HepG2 (cell line): ENCODE results near the gene ROM1. TPM values are rescaled to one million over a fixed set of nuclear protein-coding genes. Genes with fewer than 3 reads are reported as not detected.

Source experiments
- ARID5B ChIP-seq: IDR thresholded peaks from 2 replicates; pipeline ENCODE4 v1.4.0; 2020; ENCODE audit warnings: mild to moderate bottlenecking, missing genetic modification reagents
- GATAD2A ChIP-seq: IDR thresholded peaks from 2 replicates; pipeline ENCODE4 v1.6.1; 2016
- IKZF4 ChIP-seq: sonication (generic); formaldehyde crosslinking; IDR thresholded peaks from 2 replicates; pipeline ENCODE4 v1.5.1; 2020; ENCODE audit warnings: borderline replicate concordance, mild to moderate bottlenecking, low read depth, missing genetic modification reagents; ENCODE audit errors: not compliant biosample characterization
- KDM5A ChIP-seq: fragments of 200-600 bp; sonication (generic); IDR thresholded peaks from 2 replicates; pipeline ENCODE4 v1.7.0; 2018; ENCODE audit warnings: antibody characterized with exemption, mild to moderate bottlenecking, low read length, borderline replicate concordance
- KLF13 ChIP-seq: sonication (generic); formaldehyde crosslinking; IDR thresholded peaks from 2 replicates; pipeline ENCODE4 v1.4.0; 2020; ENCODE audit warnings: mild to moderate bottlenecking, missing genetic modification reagents
- MATR3 ChIP-seq: sonication (generic); formaldehyde crosslinking; IDR thresholded peaks from 2 replicates; pipeline ENCODE4 v1.4.0; 2020; ENCODE audit warnings: missing genetic modification reagents
- NCOA2 ChIP-seq: sonication (generic); formaldehyde crosslinking; IDR thresholded peaks from 2 replicates; pipeline ENCODE4 v1.8.0; 2022; ENCODE audit warnings: inconsistent platforms
- NFAT5 ChIP-seq: sonication (generic); formaldehyde crosslinking; IDR thresholded peaks from 2 replicates; pipeline ENCODE4 v1.4.0; 2020; ENCODE audit warnings: missing genetic modification reagents
- PRDM4 ChIP-seq: sonication (generic); formaldehyde crosslinking; IDR thresholded peaks from 2 replicates; pipeline ENCODE4 v1.9.0; 2021; ENCODE audit warnings: missing genetic modification reagents, borderline replicate concordance
- SMC3 ChIP-seq: IDR thresholded peaks from 2 replicates; pipeline ENCODE4 v1.6.1; 2011; ENCODE audit warnings: low read length, improper control_type of control experiment
- THAP8 ChIP-seq: sonication (generic); formaldehyde crosslinking; IDR thresholded peaks from 2 replicates; pipeline ENCODE4 v1.5.1; 2020; ENCODE audit warnings: missing genetic modification reagents, mild to moderate bottlenecking, borderline replicate concordance
- WIZ ChIP-seq: sonication (generic); formaldehyde crosslinking; IDR thresholded peaks from 2 replicates; pipeline ENCODE4 v1.5.1; 2020; ENCODE audit warnings: mild to moderate bottlenecking, missing genetic modification reagents
- ZFP36L1 ChIP-seq: sonication (generic); formaldehyde crosslinking; IDR thresholded peaks from 2 replicates; pipeline ENCODE4 v1.8.0; 2022; ENCODE audit warnings: mild to moderate bottlenecking, missing genetic modification reagents, moderate library complexity
- ZNF230 ChIP-seq: sonication (generic); formaldehyde crosslinking; IDR thresholded peaks from 2 replicates; pipeline ENCODE4 v1.4.0; 2020; ENCODE audit warnings: mild to moderate bottlenecking, missing genetic modification reagents
- ZNF557 ChIP-seq: sonication (generic); formaldehyde crosslinking; IDR thresholded peaks from 2 replicates; pipeline ENCODE4 v1.4.0; 2020; ENCODE audit warnings: missing genetic modification reagents
- polyA plus RNA-seq, 8 experiments: library from polyadenylated mRNA; depleted of rRNA in 3 of 8; stranded (reverse) in 7 of 8; unstranded in 1 of 8; fragments of >200 nt; fragmentation: Illumina TruSeq in 4 of 8; extraction: Trizol in 4 of 8; gene quantifications; 2 replicates each; pipeline versions ENCODE4 v1.2.1 to v1.2.3, GENCODE V29; 2011 to 2016; ENCODE audit warnings: low read depth in 4 of 8, missing spikeins in 1 of 8, mixed read lengths in 1 of 8; ENCODE audit not compliant: insufficient read depth in 1 of 8
- total RNA-seq, 5 experiments: library from RNA; depleted of rRNA; stranded (reverse); fragments of >200 nt; fragmentation: Illumina TruSeq; extraction: Trizol; gene quantifications; 2 replicates each; pipeline ENCODE4 v1.2.3, GENCODE V29; 2016; ENCODE audit warnings: low read depth in 1 of 5

Gene ROM1
- total and polyA plus RNA-seq, 2 of the 13 experiments (the other 11 are each of a cell fraction or from before 2014, with no cell fraction given) = 1.2 to 2.4 TPM

GRCh38 chr11:62612366-62613290 is at the start of gene ROM1, which contains the start of gene EML3 (continued):
- TF ChIP-seq SMC3 (no peak), GATAD2A (CRISPR knock-in tag) (no peak), NCOA2 (CRISPR knock-in tag) (no peak), NFAT5 (CRISPR knock-in tag) (no peak), ZNF230 (no peak), KDM5A (no peak; the same call in 1 of the 2 replicates), WIZ (CRISPR knock-in tag) (no peak), ARID5B (no peak), THAP8 (CRISPR knock-in tag) (no peak), PRDM4 (CRISPR knock-in tag) (no peak), ZFP36L1 (CRISPR knock-in tag) (no peak), KLF13 (CRISPR knock-in tag) (no peak), ZNF557 (CRISPR knock-in tag) (no peak), MATR3 (no peak), IKZF4 (no peak)
